ENCODE data around the gene MRPL36.
A peak's percentile ranks its signal among the peaks of the same experiment; 100 is the strongest.
"Not testable (repeated sequence)": the region's sequence is repeated elsewhere in the genome, so short reads cannot be mapped to it uniquely, and the experiment has no call there.

The MRPL36 gene

GRCh38 chr5:1831677-1832313 lies 32.2 kb upstream of the MRPL36 start:
- no peak for DNase-seq

DNA sequence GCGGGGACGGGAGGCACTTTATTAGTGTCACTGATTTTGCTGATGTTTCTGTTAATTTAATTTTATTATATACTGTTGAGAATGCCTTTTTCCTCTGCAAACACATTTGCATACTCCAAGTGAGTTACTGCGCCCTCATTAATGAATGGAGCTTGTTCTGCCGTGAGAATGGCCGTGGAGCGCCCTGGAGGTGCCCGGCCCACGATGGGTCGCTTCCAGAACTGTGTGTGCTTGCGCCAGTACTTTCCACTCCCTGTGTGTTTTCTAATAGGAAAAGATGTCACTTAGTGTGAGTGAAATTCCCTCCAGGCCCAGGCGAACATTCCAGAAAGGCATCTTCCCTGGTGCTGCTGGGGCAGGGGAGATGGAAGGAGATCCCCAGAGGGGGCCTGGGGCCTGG lies 31.6 kb upstream of the MRPL36 start:
- no peak for DNase-seq

GRCh38 chr5:1830571-1831228 lies 31.1 kb upstream of the MRPL36 start:
- no peak for DNase-seq

- DNase-seq: peak; percentile 12
Observed at GRCh38 chr5:1827886-1828397, 28.3 kb upstream of the MRPL36 start.

DNA sequence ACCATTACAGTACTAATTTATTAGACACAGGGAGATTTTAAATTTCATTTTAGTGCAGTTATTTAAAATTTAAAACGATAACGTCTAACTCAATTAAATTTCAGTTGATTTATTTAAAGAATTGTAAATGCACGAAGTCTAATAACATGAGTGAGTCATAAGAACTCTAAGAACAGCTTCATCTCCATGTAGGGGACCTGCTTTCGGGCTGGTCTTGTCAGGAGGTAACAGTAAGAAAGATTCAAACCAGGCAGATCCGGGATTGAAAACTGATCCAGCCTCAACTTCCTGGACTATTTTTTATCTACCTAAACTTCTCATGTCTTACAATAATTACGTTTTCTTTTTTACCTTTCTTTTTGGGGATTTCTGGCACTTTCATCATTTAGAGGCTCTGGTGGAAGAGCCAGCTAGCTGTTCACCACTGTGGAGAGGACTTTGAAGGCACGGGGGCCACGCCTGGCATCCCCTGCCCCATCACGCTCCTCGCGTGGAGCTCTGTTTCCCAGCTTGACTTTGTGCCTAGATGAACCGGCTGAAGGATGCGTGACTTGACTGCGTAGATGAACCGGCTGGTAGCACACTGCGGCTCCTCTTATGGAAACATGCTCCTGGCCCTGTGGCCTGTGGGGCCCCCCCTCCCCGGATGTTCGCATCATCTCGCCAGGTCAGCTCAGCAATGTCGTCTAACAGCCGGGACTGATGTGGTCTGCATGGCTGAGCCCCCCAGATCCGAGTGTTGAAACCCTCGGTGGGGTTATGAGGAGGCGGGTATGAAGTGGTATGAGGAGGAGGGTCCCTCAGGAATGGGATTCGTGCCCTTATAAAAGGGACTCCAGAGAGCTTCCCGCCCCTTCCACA lies 27.6 kb upstream of the MRPL36 start:
- DNase-seq: no peak

GRCh38 chr5:1826235-1826980 lies 26.8 kb upstream of the MRPL36 start:
- DNase-seq: no peak

DNA sequence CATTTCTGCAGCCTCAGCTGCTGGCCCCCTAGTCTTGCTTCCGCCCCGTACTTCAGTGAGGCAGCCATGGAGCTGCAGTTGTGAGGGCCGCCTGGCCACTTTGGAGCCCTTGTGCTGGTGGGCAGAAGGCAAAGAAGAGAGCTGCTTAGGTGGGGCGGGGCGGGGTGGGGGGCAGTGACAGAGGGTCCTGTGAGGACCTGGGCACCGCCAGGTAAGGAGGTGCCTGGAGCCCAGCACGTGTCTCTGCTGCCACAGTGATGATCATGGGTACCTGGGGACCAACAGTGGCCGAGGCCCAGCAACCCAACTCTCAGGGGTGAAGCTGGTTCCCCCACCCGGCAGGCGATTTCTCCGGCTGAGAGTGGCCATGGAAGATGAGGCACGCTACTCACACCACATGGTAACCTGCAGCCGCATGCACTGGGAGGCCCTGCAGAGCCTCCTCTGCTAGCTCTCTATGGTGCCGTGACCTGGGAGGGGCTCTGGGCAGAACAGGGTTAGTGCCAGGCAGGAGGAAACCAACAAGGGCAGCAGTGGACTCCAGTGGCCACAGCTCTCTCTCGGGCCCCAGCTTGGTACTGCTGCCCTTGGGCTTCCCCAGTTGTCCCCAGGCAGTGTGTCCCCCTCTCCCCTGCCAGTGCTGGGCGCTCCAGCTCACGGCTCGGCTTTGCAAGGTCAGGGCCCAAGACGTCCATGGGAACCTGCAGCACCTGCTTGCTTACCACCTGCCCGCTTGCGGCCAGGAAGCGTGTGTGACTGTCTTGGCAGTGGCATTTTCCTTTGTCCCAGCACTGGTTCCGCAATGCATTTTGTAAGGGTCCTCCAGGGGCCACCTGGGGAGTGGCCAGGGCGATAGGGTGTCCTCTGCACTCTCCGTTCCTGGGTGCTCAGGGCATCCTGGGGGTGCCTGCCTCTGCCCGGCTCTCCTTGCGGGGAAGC lies 25.5 kb upstream of the MRPL36 start:
- DNase-seq: no peak

- no peak for DNase-seq
Observed at GRCh38 chr5:1824109-1824821, 24.6 kb upstream of the MRPL36 start.

GRCh38 chr5:1823381-1824034 lies 23.9 kb upstream of the MRPL36 start:
- DNase-seq: no peak

DNA sequence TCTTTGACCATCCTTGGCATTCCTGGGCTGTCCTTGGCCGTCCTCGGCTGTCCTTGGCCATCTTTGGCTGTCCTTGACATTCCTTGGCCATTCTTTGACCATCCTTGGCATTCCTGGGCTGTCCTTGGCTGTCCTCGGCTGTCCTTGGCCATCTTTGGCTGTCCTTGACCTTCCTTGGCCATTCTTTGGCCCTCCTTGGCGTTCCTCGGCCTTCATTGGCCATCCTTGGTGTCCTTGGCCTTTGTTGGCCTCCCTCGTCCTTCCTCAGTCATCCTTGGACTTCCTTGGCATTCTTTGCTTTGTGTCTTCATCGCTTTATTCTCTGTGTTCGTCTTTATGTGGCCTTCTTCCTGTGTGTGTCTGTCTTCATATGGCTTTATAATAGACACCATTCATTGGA lies 22.2 kb upstream of the MRPL36 start:
- no peak for DNase-seq

DNA sequence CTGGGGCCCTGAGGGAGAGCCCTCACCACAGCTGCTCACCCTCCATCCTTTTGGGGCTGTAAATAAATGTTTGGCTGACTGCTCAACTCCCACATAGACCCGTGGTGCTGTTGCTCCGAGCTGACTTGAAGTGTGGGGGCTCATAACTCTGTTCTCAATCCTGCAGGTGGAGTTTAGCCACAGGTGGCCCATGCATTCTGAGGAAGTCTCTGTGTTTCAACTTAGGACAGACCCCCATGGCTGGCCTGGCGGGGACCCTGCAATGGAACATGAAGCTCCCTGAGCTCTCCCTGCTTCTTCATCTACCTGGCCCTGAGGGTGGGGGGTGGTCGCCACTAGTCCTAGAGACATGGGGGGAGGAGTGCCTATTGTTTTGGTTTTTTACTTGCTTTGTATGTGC lies 21.3 kb upstream of the MRPL36 start:
- DNase-seq: no peak

- DNase-seq: no peak
Observed at GRCh38 chr5:1820381-1820780, 20.7 kb upstream of the MRPL36 start.

- DNase-seq: no peak
Observed at GRCh38 chr5:1819458-1819857, 19.8 kb upstream of the MRPL36 start.

GRCh38 chr5:1818784-1819183 lies 19.1 kb upstream of the MRPL36 start:
- no peak for DNase-seq

DNA sequence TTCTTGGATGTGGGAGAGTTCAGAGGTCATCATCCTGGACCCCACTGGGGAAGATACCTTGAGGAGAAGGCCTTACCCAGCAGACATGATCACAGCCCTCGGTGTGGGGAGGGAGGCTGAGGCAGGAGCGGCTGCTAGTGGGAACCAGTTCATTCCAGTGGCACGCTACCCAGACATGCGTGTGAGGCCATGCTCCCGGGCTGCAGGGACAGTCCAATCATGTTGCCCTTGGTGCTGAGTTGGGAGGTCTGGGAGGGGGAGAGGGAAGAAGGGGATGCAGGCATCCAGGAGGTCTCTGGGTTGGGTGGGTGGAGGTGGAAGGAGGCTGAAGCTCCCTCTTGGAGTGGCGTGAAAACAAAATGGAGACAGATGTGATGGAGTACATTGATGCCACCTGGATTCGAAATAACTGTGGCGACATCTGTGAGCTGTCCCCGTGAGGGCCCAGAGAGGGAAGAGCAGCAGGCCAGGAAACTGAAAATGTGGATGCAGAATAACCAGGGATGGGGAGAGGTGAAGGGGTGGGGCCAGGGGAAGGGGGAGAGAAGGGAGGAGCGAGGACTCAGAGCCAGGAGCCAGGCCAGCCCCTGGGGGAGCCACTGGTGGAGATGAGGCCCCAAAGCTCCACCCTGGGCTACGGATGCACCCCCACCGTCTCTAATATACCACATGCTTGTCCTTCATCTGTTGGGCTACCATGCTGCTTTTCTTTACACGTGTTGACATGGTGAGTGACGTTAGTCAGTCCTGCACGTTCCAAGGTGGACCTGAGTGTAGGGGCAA lies 17.8 kb upstream of the MRPL36 start:
- DNase-seq: no peak

DNA sequence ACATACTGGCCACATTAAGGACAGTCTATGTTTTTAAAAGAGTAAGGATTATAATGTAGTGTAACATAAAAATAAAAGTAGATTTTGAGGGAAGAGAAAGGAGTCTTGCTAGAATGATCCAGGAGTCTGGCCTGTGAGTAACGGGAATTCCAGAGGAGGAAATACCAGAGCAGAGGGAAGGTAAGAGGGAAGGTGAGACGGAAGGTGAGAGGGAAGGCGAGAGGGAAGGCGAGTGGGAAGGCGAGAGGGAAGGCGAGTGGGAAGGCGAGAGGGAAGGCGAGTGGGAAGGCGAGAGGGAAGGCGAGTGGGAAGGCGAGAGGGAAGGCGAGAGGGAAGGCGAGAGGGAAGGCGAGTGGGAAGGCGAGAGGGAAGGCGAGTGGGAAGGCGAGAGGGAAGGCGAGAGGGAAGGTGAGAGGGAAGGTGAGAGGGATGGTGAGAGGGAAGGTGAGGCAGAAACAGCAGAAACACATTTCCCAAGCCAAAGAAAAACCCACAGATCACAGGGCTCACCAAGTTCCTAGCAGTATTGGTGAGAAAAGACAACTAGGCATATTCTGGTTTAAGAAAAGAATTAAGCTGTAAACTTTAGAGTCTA lies 17.0 kb upstream of the MRPL36 start:
- DNase-seq: not testable (repeated sequence)

GRCh38 chr5:1815881-1816292 lies 16.2 kb upstream of the MRPL36 start:
- DNase-seq: no peak

DNA sequence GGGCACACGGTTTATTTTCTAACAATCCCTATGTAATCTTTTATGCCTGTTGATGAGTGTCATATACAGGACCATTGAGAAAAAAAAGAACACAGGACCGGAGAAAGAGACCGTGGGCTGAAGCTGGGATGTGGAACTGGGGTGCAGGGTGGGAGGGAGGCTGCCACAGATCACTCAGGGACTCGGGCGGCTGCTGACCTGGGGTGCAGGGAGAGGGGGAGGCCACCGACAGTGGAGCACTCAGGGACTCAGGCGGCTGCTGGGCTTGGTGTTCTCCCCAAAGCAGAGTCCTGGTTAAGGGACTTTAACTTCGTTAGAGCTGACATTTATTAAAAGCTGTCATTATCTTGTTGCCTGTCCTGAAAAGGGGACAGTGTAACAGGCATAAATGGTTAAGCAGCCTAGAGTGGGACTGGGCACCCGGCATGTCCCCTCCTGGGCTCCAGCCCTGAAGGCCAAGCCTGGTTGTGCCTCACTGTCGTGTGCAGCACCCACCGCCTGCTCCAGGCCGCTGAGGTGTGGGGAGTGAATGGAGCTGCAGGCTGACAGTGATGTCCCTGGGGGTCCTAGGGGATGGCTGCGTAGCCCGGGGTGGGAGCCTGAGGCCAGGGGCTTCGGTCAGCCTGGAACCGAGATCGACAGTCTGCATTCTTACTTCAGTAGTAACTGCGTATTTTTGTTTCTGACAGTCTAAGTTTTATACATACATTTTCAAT lies 15.6 kb upstream of the MRPL36 start:
- DNase-seq: no peak

All from NCI-H2029 (cell line).